GM21723 (cell line): ENCODE measurements around the gene CDC42EP1.
"Not testable (repeated sequence)": the region's sequence is repeated elsewhere in the genome, so short reads cannot be mapped to it uniquely, and the experiment has no call there.

ENCODE experiments used
- ATAC-seq: cut with Tn5 transposase; IDR thresholded peaks from one replicate; pipeline ENCODE4 v1.9.1; 2021; ENCODE audit warnings: mild to moderate bottlenecking, moderate library complexity; ENCODE audit not compliant: unreplicated experiment

Gene CDC42EP1

GRCh38 chr22:37575490-37576003 is 15.3 kb downstream of the CDC42EP1 start:
- ATAC-seq = no peak

GRCh38 chr22:37578002-37578401 is 17.7 kb downstream of the CDC42EP1 start:
- ATAC-seq = no peak

DNA sequence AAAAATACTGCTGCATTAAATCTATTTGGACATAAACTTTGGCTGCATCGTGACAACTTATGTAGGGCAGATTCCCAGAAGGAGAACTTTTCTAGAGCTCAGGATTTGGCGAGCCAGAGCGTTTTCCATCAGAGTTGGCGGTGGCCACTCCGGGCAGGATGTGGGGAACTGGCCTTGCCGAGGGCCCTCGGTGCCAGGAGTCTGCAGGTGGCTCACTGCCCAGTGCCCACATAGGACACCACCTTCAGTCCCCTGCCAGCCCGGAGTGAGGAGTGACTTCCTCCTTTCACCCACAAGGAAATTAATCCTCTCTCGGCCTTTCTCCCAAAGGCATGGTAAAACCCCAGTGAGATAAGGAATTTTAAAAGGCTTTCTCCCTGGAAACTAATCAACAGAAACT is 21.2 kb downstream of the CDC42EP1 start:
- no peak for ATAC-seq

DNA sequence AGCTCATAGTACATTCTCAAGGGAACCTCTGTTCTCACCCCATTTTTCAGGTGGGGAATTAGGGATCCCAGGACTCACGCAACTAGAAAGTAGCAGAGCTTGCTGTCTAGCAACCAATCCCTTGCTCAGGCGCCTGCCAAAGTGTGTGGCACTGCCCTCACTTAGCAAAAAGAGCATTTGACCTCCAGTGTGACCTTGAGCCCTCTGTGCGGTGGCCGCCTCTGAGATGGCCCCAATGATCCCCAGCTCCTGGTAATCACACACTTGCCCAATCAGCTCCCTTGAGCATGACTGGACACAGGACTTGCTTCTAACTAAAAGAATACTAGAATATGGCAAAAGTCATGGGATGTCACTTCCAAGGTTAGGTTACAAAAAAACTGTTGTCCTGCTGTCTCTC is 22.2 kb downstream of the CDC42EP1 start:
- ATAC-seq = no peak

GRCh38 chr22:37588546-37589215 is 28.4 kb downstream of the CDC42EP1 start:
- ATAC-seq = no peak

- no peak for ATAC-seq
Observed at GRCh38 chr22:37589636-37590035, 29.4 kb downstream of the CDC42EP1 start.

GRCh38 chr22:37591081-37591480 is 30.8 kb downstream of the CDC42EP1 start:
- ATAC-seq = not testable (repeated sequence)

DNA sequence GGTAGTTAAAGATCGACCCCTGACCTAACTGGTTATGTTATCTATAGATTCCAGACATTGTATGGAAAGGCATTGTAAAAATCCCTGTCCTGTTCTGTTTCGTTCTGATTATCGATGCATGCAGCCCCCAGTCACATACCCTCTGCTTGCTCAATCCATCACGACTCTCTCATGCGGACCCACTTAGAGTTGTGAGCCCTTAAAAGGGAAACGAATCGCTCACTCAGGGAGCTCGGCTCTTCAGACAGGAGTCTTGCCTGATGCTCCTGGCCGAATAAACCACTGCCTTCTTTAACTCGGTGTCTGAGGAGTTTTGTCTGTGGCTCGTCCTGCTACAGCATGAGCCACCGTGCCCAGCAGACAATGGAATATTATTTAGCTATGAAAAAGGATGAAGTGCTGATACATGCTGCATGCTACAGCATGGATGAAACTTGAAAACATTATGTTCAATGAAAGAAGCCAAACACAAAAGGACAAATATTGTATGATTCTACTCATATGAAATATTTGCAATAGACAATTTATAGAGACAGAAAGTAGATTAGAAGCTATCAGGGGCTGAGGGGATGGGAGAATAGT is 31.6 kb downstream of the CDC42EP1 start:
- no peak for ATAC-seq

- no peak for ATAC-seq
Observed at GRCh38 chr22:37594237-37594636, 34.0 kb downstream of the CDC42EP1 start.

- no peak for ATAC-seq
Observed at GRCh38 chr22:37599153-37599552, 38.9 kb downstream of the CDC42EP1 start.

DNA sequence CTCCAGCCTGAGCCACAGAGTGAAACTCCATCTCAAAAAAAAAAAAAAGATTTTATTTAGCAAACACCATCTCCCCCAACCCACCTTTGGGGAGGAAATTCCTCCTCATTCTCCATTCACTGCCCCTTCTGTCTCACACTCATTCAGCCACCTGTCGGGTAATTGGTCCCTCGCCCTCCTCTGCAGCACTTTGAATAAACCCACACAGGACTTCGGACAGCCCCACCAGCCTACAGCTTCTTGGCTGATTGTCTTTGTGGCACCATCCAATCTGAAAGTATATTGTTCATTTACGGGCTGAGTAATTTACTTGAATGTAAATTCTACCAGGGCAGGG is 40.9 kb downstream of the CDC42EP1 start:
- no peak for ATAC-seq

DNA sequence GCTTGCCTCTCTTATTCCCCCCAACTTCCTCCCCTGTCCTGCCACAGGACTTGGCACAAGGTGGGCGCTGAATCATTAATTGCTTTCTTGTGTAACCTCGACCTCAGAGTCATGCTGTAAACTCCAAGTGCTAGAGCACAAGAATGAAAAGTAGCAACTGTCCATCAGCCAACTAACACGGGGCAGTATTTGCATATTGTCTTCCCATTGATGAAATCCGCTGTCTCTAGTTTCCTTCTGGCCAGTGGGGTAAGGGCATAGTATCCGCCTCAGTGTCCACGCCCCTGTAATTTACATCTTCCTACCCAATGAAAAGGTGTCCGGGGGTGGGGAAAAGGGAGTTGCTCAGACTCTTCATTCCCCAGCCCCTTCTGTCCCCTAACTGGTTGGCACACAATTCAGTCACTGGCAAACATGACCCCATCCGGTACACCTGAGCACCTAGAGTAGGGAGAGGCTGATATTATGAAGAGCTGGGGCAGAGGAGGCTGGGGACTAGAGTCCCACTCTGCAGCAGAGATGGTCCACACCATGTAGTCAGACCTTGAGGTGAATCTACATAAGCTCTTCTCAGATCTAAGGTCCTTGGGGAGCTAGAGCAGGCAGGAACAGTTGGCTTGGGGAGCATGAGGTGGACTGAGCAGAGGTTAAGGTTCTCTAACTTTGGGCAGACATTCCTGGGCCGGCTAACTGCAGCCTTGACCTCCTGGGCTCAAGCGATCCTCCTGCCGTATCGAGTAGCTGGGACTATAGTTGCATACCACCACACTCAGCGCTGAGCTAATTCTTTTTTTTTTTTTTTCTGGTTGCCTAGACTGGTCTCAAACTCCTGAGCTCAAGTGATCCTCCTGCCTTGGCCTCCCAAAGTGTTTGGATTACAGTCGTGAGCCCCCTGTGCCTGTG is 41.5 kb downstream of the CDC42EP1 start:
- ATAC-seq = no peak

GRCh38 chr22:37602546-37603277 is 42.4 kb downstream of the CDC42EP1 start:
- not testable (repeated sequence) for ATAC-seq

DNA sequence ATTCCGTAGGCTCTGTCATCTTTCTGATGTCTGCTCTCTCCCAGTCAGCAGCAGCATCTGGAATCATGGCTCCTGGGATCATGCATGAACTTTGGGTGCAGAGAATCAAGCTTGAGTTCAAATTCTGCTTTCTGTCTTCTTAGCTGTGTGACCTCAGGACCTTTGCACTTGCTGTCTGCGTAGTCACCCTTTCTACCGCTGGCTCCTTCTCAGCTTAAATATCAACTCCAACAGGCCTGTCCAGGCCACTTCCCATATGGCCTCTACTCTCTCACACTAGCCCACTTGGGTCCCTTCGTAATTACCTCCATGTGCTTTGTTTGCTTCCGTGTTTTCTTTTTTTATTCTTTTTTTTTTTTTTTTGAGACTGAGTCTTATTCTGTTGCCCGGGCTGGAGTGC is 43.8 kb downstream of the CDC42EP1 start:
- no peak for ATAC-seq

DNA sequence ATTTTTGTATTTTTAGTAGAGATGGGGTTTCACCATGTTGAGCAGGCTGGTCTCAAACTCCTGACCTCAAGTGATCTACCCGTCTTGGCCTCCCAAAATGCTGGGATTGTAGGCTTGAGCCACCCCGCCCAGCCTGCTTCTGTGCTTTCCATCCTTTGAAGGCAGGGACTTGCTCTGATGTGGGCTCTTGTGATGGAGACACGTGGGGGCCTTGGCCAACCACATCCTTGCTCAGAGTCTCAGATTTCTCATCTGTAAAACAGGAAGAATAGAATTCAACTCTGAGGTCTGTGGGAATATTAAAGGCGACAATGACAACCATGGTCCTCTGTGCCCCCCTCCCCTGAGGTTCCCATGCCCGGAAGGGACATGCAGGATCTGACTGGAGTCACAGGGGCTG is 44.6 kb downstream of the CDC42EP1 start:
- no peak for ATAC-seq

DNA sequence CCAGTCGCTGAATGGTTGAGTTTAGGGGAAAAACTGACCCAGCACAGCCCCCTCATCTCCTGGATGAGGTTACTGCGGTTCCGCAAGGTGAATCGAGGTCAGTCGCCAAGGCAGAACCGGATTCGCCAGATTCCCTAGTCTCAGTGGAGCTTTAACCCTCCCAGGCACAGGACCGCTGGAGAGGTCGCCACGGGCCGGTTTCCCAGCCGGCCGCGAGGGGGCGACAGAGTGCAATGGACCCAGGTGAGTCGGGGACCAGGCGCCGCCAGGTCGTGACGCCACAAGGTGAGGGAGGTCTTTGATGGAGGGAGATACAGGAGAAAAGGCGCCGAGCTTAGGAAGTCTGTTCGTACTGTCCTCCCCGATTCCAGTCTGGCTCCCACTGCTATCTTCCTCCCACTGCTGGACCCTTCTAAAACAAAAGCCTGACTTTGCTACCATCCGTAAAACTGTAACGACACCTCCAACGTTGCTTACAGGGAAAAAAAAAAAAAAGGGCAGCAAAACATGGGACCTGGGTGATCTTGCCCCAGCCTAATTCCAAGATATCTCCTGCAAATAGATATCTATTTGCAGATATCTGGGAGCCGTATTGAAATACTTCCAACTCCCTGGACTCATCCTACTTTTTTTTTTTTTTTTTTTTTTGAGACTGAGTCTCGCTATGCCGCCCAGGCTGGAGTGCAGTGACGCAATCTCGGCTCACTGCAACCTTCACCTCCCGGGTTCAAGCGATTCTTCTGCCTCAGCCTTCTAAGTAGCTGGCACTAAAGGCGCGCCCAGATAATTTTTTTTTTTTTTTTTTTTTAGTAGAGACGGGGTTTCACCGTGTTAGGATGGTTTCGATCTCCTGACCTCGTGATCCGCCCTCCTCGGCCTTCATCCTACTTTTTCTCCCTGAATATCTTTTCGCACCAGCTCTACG is 47.0 kb downstream of the CDC42EP1 start:
- ATAC-seq = peak; percentile 32

- ATAC-seq = peak; percentile 56
Observed at GRCh38 chr22:37607935-37608476, 47.7 kb downstream of the CDC42EP1 start.

GRCh38 chr22:37608477-37609239 is 48.4 kb downstream of the CDC42EP1 start, which contains the start of gene GGA1:
Gene GGA1, plus strand, starts transcription at chr22:37608834. Its CDS starts 27 bp downstream, at chr22:37608861.
- peak; percentile 77 for ATAC-seq
